Adrenal gland (tissue), 12 donors: ENCODE data around the gene PATL2. TPM values are rescaled to one million over a fixed set of nuclear protein-coding genes. Genes with fewer than 3 reads are reported as not detected.

ENCODE experiments used
- DNase-seq, 7 donors: peaks; one replicate each; pipeline ENCODE4 v3.0.0-alpha.2; 2019 to 2020
- H3K27ac ChIP-seq, 5 donors: fragments of 200-600 bp; sonication (generic) in 4 of 5; 1 replicate in 3 of 5; 2 replicates in 2 of 5; pipeline versions ENCODE4 v1.5.1 to v1.8.0; 2016 to 2020; ENCODE audit warnings: mild to moderate bottlenecking in 1 of 5
- H3K27me3 ChIP-seq: fragments of 200-600 bp; 2 replicates; pipeline ENCODE4 v1.8.0; 2021
- H3K36me3 ChIP-seq, 2 donors: fragments of 200-600 bp; replicated peaks in 1 of 2; 1 replicate in 1 of 2; 2 replicates in 1 of 2; pipeline versions ENCODE4 v1.5.1 to v1.8.0; 2018 to 2022
- H3K4me1 ChIP-seq, 2 donors: fragments of 200-600 bp; replicated peaks in 1 of 2; 1 replicate in 1 of 2; 2 replicates in 1 of 2; pipeline versions ENCODE4 v1.5.1 to v1.8.0; 2018 to 2021
- H3K4me3 ChIP-seq, 4 donors: fragments of 200-600 bp; sonication (generic) in 3 of 4; one replicate each; pipeline ENCODE4 v1.5.1; 2016 to 2018
- H3K9me3 ChIP-seq, 3 donors: fragments of 200-600 bp; sonication (generic) in 1 of 3; replicated peaks in 1 of 3; 1 replicate in 2 of 3; 2 replicates in 1 of 3; pipeline versions ENCODE4 v1.5.1 to v1.8.0; 2016 to 2021
- CTCF ChIP-seq, 6 experiments: fragments of 450-650 bp in 4 of 6; fragments of 200-600 bp in 2 of 6; sonication (generic) in 1 of 6; IDR thresholded peaks; 1 replicate in 5 of 6; 2 replicates in 1 of 6; pipeline versions ENCODE4 v1.5.1 to v1.8.0; 2016 to 2021; ENCODE audit warnings: antibody characterized with exemption in 6 of 6, mild to moderate bottlenecking in 2 of 6, moderate library complexity in 1 of 6
- POLR2A ChIP-seq, 2 donors: fragments of 450-650 bp; IDR thresholded peaks; one replicate each; pipeline ENCODE4 v1.6.1; 2017; ENCODE audit warnings: antibody characterized with exemption in 2 of 2, mild to moderate bottlenecking in 2 of 2, moderate library complexity in 1 of 2
- WGBS, 4 donors: extraction: QIAGEN DNeasy Blood & Tissue Kit in 2 of 4; methylation state at CpG; one replicate each; pipeline versions ENCODE4 v1.1.5 to v1.1.7; 2013 to 2017; 5-methylcytosine and 5-hydroxymethylcytosine counted together
- intact Hi-C, 2 donors: fragments of 100-400 bp; cut with DNase I; formaldehyde crosslinking; loops; one replicate each; pipeline versions ENCODE4 v1.14.1 to v1.15.0; 2022 to 2023
- polyA plus RNA-seq, 3 donors: library from polyadenylated mRNA; stranded (reverse); fragments of 200-250 nt in 2 of 3; fragments of 350-450 nt in 1 of 3; fragmentation: Illumina TruSeq in 1 of 3; extraction: RNeasy Lipid Tissue Mini Kit (QIAGEN cat#74804) in 1 of 3; gene quantifications; one replicate each; pipeline ENCODE4 v1.2.3, GENCODE V29; 2013 to 2014
- total RNA-seq, 9 donors: library from RNA; depleted of rRNA in 4 of 9; stranded (reverse); fragments of >200 nt in 4 of 9; fragments of 120-200 nt in 1 of 9; fragmentation: NEBNext Ultra II Directional in 1 of 9; extraction: Animal tissue kit (Norgen Biotek cat#: 25700) in 1 of 9; gene quantifications; one replicate each; pipeline versions ENCODE4 v1.1.0 to v1.2.4, GENCODE V29; 2013 to 2023
- donor health status: healthy with polysubstance abuse.
- donor health status: Bipolar disorder and iron deficiency.
- donor health status: DM: yes; HTN: yes; CAD: no.
- donor health status: DM: no; HTN: no; CAD: no.
- donor health status: DM: no; HTN: no; CAD: no.
- donor health status: DM: yes; HTN: yes; CAD: no.

Gene PATL2
- total and polyA plus RNA-seq, 12 donors: 0.42 to 18.3 (median 2.7) TPM

GRCh38 chr15:44698641-44699040, 12.5 kb downstream of the PATL2 start:
- Histone ChIP-seq H3K27me3 (no peaks in the 10 kb centered on the region), H3K27ac (no peak overlapping the region), H3K9me3 (no peaks in the 10 kb centered on the region), H3K4me3 (no peak overlapping the region), H3K4me1 (no peaks in the 10 kb centered on the region), H3K36me3 (no peaks in the 10 kb centered on the region)
- WGBS, 4 donors: 81 to 90% (median 88%) methylated on average over 2 of the region's 2 CpGs
- DNase-seq: no peak
- intact Hi-C loops: no loop called here
- TF ChIP-seq POLR2A (IDR thresholded peaks at IDR 0.05) (no peak), CTCF (IDR thresholded peaks at IDR 0.05) (no peak)

GRCh38 chr15:44697014-44697413, 14.1 kb downstream of the PATL2 start:
- H3K36me3 ChIP-seq: no peaks in the 10 kb centered on the region
- no peaks in the 10 kb centered on the region for H3K4me1 ChIP-seq
- DNase-seq: no peak
- intact Hi-C loops: no loop called here
- no peak overlapping the region for H3K27ac ChIP-seq
- H3K9me3 ChIP-seq: no peaks in the 10 kb centered on the region
- no peaks in the 10 kb centered on the region for H3K27me3 ChIP-seq
- TF ChIP-seq POLR2A (IDR thresholded peaks at IDR 0.05): no peak
- TF ChIP-seq CTCF (IDR thresholded peaks at IDR 0.05): no peak
- H3K4me3 ChIP-seq: no peak overlapping the region

GRCh38 chr15:44695294-44695693, 15.8 kb downstream of the PATL2 start:
- H3K27ac ChIP-seq: no peak overlapping the region
- H3K27me3 ChIP-seq: no peaks in the 10 kb centered on the region
- DNase-seq: no peak
- no peak overlapping the region for H3K4me3 ChIP-seq
- intact Hi-C loops: no loop called here
- WGBS, 4 donors: 53 to 73% (median 60%) methylated on average over 3 of the region's 3 CpGs
- no peaks in the 10 kb centered on the region for H3K9me3 ChIP-seq
- TF ChIP-seq CTCF (IDR thresholded peaks at IDR 0.05): no peak
- H3K4me1 ChIP-seq: no peaks in the 10 kb centered on the region
- H3K36me3 ChIP-seq: no peaks in the 10 kb centered on the region

- Histone ChIP-seq H3K4me1 (no peaks in the 10 kb centered on the region), H3K9me3 (no peaks in the 10 kb centered on the region), H3K36me3 (no peaks in the 10 kb centered on the region), H3K4me3 (no peak overlapping the region), H3K27ac (no peak overlapping the region), H3K27me3 (no peaks in the 10 kb centered on the region)
- WGBS, 4 donors: 81 to 88% (median 84%) methylated on average over 4 of the region's 4 CpGs
- DNase-seq: no peak
- TF ChIP-seq POLR2A (IDR thresholded peaks at IDR 0.05) (no peak), CTCF (IDR thresholded peaks at IDR 0.05) (no peak)
- intact Hi-C loops: no loop called here
These were observed 16.7 kb downstream of the PATL2 start for GRCh38 chr15:44694416-44694815.
